ENCODE measurements around the gene TMEM121. TPM values are rescaled to one million over a fixed set of nuclear protein-coding genes. Genes with fewer than 3 reads are reported as not detected.

Gene TMEM121
- total RNA-seq, 1 experiment from 2014 or later: 1.2 TPM

GRCh38 chr14:105499256-105500035 lies 26.9 kb upstream of the TMEM121 start:
- H3K27me3 ChIP-seq (replicated peaks): no peaks in the 10 kb centered on the region
- no peak overlapping the region for H3K4me3 ChIP-seq
- no peaks in the 10 kb centered on the region for H3K4me1 ChIP-seq (replicated peaks)
- H3K27ac ChIP-seq: no peak overlapping the region
- no peaks in the 10 kb centered on the region for H3K36me3 ChIP-seq
- DNase-seq (ENCODE audit: low read depth in 1 of 2, low spot score in 2 of 2): no peak
- no peaks in the 10 kb centered on the region for H3K9me3 ChIP-seq (replicated peaks)

DNA sequence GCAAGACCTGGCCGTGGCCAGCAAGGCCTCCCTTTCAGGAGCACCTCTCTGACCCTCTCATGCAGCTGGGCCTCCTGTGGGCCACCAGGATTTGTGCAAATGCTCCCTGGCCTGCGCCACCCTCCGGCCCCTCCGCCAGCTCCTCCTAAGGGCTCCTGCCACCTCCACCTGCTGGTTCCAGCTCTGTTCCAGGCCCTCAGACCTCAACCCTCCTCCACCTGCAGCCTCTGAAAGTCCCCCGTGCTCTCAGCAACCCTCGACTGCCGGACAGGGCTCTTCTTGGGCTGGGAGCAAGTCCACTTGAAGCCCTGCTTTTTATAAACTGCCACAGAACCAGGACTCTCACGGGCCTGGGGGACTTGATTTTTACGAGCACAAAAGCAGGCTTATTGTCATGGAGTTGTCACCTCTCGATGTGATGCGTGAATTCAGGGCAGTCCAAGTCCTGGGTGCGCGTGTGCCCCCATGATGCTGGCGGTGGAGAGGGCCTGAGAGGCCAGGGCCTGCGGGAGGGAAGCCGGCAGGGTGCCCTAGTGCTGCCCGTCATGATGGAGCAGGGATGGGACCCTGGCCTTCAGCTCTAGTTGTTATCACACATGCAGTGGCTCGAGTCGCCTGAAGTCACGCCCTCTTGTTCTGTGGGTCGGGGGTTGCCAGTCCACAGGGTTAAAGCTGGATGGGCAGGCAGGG lies 26.2 kb upstream of the TMEM121 start:
- Histone ChIP-seq H3K27ac (no peak overlapping the region), H3K4me3 (no peak overlapping the region), H3K9me3 (replicated peaks) (no peaks in the 10 kb centered on the region), H3K27me3 (replicated peaks) (no peaks in the 10 kb centered on the region), H3K36me3 (no peaks in the 10 kb centered on the region), H3K4me1 (replicated peaks) (no peaks in the 10 kb centered on the region)
- no peak for DNase-seq (ENCODE audit: low read depth in 1 of 2, low spot score in 2 of 2)

GRCh38 chr14:105500726-105501101 lies 25.7 kb upstream of the TMEM121 start:
- H3K27me3 ChIP-seq (replicated peaks): no peaks in the 10 kb centered on the region
- no peaks in the 10 kb centered on the region for H3K9me3 ChIP-seq (replicated peaks)
- no peak overlapping the region for H3K4me3 ChIP-seq

GRCh38 chr14:105501504-105502291 lies 24.7 kb upstream of the TMEM121 start:
- H3K4me3 ChIP-seq: no peak overlapping the region
- no peaks in the 10 kb centered on the region; the same call in 1 of the 2 replicates for H3K27me3 ChIP-seq (replicated peaks)
- H3K27ac ChIP-seq: no peak overlapping the region
- no peaks in the 10 kb centered on the region for H3K9me3 ChIP-seq (replicated peaks)
- DNase-seq (ENCODE audit: low read depth in 1 of 2, low spot score in 2 of 2): no peak
- no peaks in the 10 kb centered on the region for H3K36me3 ChIP-seq
- no peaks in the 10 kb centered on the region for H3K4me1 ChIP-seq (replicated peaks)

More at GRCh38 chr14:105500726-105501101, 25.7 kb upstream of the TMEM121 start:
- H3K4me1 ChIP-seq (replicated peaks): no peaks in the 10 kb centered on the region
- DNase-seq (ENCODE audit: low read depth in 1 of 2, low spot score in 2 of 2): no peak
- H3K36me3 ChIP-seq: no peaks in the 10 kb centered on the region
- H3K27ac ChIP-seq: no peak overlapping the region

- Histone ChIP-seq H3K27ac (no peak overlapping the region), H3K4me1 (replicated peaks) (no peaks in the 10 kb centered on the region), H3K36me3 (no peaks in the 10 kb centered on the region), H3K4me3 (no peak overlapping the region), H3K27me3 (replicated peaks) (peaks cover 3% of the 10 kb centered on the region; the same call in 1 of the 2 replicates), H3K9me3 (replicated peaks) (no peaks in the 10 kb centered on the region)
- no peak for DNase-seq (ENCODE audit: low read depth in 1 of 2, low spot score in 2 of 2)
Observed at GRCh38 chr14:105502446-105503295, 23.7 kb upstream of the TMEM121 start.

- no peak for DNase-seq (ENCODE audit: low read depth in 1 of 2, low spot score in 2 of 2)
- Histone ChIP-seq H3K36me3 (no peaks in the 10 kb centered on the region), H3K4me3 (no peak overlapping the region), H3K27ac (no peak overlapping the region), H3K4me1 (replicated peaks) (no peaks in the 10 kb centered on the region), H3K27me3 (replicated peaks) (peaks cover 8% of the 10 kb centered on the region; the same call in 1 of the 2 replicates), H3K9me3 (replicated peaks) (no peaks in the 10 kb centered on the region)
Observed at GRCh38 chr14:105503296-105503640, 23.1 kb upstream of the TMEM121 start.

- Histone ChIP-seq H3K9me3 (replicated peaks) (no peaks in the 10 kb centered on the region), H3K4me1 (replicated peaks) (no peaks in the 10 kb centered on the region), H3K4me3 (no peak overlapping the region), H3K27me3 (replicated peaks) (peaks cover 15% of the 10 kb centered on the region), H3K36me3 (no peaks in the 10 kb centered on the region), H3K27ac (no peak overlapping the region)
- no peak for DNase-seq (ENCODE audit: low read depth in 1 of 2, low spot score in 2 of 2)
Observed at GRCh38 chr14:105503935-105504692, 22.3 kb upstream of the TMEM121 start.

DNA sequence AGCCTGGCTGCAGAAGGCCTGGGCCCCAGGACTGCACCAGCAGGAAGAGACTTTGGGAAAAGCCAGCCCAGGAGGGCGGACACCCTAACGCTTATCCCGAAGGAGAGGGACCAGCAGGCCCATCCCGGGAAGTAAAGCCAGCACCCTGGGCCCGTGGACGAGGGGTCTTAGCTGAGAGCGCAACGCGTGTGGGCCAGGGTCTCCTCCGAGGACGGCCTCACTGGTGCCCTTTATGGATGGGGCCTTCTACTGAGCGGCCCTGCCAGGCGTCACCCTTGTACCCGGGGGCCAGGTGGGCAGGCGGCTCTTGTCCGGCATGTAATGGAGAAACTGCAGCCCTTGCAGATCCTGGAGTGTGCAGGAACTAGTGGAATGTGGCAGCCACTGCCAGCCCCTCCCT lies 21.3 kb upstream of the TMEM121 start:
- no peak for DNase-seq (ENCODE audit: low read depth in 1 of 2, low spot score in 2 of 2)
- Histone ChIP-seq H3K9me3 (replicated peaks) (no peaks in the 10 kb centered on the region), H3K4me1 (replicated peaks) (no peaks in the 10 kb centered on the region), H3K27me3 (replicated peaks) (peaks cover 23% of the 10 kb centered on the region), H3K36me3 (no peaks in the 10 kb centered on the region), H3K27ac (no peak overlapping the region), H3K4me3 (no peak overlapping the region)

DNA sequence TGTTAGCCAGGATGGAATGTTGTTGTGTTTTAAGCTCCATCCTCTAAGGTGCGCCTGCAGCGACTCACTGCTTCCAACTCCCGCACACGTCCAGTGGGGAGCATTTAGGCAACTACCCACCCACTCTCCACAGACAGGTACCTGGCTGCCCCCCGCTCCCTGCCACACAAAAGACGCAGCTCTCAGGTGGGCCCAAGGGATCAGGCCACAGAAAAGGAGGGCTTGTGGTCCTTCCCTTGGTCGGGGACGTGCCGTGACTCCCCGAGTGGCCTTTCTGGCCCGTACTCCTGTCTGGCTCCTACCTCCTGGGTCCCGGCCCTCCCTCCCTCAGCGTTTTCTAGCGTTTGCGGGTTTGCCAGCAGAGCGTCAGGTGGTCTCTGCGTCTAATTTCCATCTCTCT lies 19.1 kb upstream of the TMEM121 start:
- DNase-seq (ENCODE audit: low read depth in 1 of 2, low spot score in 2 of 2): no peak
- Histone ChIP-seq H3K27me3 (replicated peaks) (peaks cover 36% of the 10 kb centered on the region), H3K4me1 (replicated peaks) (no peaks in the 10 kb centered on the region), H3K4me3 (no peak overlapping the region), H3K9me3 (replicated peaks) (no peaks in the 10 kb centered on the region), H3K36me3 (no peaks in the 10 kb centered on the region), H3K27ac (no peak overlapping the region)

DNA sequence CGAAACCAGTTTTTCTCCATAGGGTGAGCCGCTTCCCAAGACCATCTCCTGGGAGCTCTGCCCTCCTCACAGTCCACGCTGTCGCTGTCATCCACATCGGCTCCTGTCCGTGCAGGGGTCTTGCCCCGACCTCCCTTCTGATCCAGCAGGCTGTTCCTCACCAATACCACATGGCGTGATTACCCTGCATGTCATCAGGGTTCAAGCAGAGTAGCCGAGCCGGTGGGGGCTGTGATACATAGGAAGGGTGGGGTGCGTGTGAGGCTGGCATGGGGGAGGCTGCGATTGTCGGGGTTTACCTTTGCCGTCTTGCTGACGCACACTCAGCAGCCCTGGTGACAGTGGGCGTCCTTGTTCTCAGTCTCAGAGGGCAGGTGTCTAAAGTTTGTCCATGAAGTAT lies 18.3 kb upstream of the TMEM121 start:
- no peaks in the 10 kb centered on the region for H3K4me1 ChIP-seq (replicated peaks)
- no peak for DNase-seq (ENCODE audit: low read depth in 1 of 2, low spot score in 2 of 2)
- no peak overlapping the region for H3K4me3 ChIP-seq
- H3K27ac ChIP-seq: no peak overlapping the region
- H3K9me3 ChIP-seq (replicated peaks): no peaks in the 10 kb centered on the region
- peaks cover 42% of the 10 kb centered on the region for H3K27me3 ChIP-seq (replicated peaks)
- no peaks in the 10 kb centered on the region for H3K36me3 ChIP-seq

- Histone ChIP-seq H3K9me3 (replicated peaks) (no peaks in the 10 kb centered on the region), H3K27me3 (replicated peaks) (peaks cover 47% of the 10 kb centered on the region), H3K4me1 (replicated peaks) (no peaks in the 10 kb centered on the region), H3K27ac (no peak overlapping the region), H3K36me3 (no peaks in the 10 kb centered on the region), H3K4me3 (no peak overlapping the region)
- DNase-seq (ENCODE audit: low read depth in 1 of 2, low spot score in 2 of 2): no peak
Observed at GRCh38 chr14:105508601-105509000, 17.8 kb upstream of the TMEM121 start.

DNA sequence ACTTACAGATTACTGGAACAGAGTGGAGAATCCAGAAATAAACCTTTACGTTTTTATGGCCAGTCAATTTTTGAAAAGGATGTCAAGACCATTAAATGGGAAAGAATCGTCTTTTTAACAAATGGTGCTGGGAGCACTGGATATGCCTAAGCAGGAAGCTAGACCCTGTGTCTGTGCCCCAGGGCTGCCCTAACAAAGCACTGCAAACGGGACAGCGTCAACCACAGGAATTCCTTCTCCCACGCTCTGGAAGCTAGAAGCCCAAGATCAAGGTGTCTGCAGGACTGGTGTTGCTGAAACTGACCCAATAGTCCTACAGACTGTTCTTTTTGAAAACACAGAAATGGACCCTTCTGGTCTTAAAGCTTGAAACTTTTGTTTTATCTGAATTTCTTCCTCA lies 9.3 kb upstream of the TMEM121 start:
- no peak overlapping the region for H3K4me3 ChIP-seq
- H3K27me3 ChIP-seq (replicated peaks): peaks cover 32% of the 10 kb centered on the region
- H3K27ac ChIP-seq: no peak overlapping the region
- no peak for DNase-seq (ENCODE audit: low read depth in 1 of 2, low spot score in 2 of 2)
- no peaks in the 10 kb centered on the region for H3K4me1 ChIP-seq (replicated peaks)
- H3K9me3 ChIP-seq (replicated peaks): no peaks in the 10 kb centered on the region; the same call in 1 of the 2 replicates
- H3K36me3 ChIP-seq: no peaks in the 10 kb centered on the region
